Choroid plexus epithelial cell (primary cell): ENCODE results near the gene TNFAIP1.

Experiments used
- DNase-seq: peaks from one replicate; pipeline ENCODE4 v3.0.0-alpha.2; 2010; ENCODE audit warnings: low read depth
- H3K4me3 ChIP-seq: 2 replicates; pipeline ENCODE4 v1.5.1; 2011; ENCODE audit warnings: low read depth, mild to moderate bottlenecking, control low read depth, low read length, moderate library complexity
- CTCF ChIP-seq: conservative IDR thresholded peaks from 2 replicates; pipeline ENCODE4 v1.5.1; 2011; ENCODE audit warnings: low read depth, mild to moderate bottlenecking, control low read depth, inconsistent platforms, low read length, moderate library complexity

Gene TNFAIP1

GRCh38 chr17:28363186-28363585, 27.6 kb downstream of the TNFAIP1 start:
- no peak for TF ChIP-seq CTCF
- H3K4me3 ChIP-seq, result no peak overlapping the region
- DNase-seq, result no peak

- TF ChIP-seq CTCF, result no peak
- H3K4me3 ChIP-seq, result no peak overlapping the region
- DNase-seq, result no peak
These were observed 28.5 kb downstream of the TNFAIP1 start for GRCh38 chr17:28363776-28364650.

GRCh38 chr17:28364665-28365363, 29.3 kb downstream of the TNFAIP1 start, which contains the start of gene SEBOX:
Gene SEBOX (minus strand): TSS chr17:28365199. CDS start chr17:28365151, 48 bp downstream.
- no peak for DNase-seq
- H3K4me3 ChIP-seq, result no peak within 1 kb of the TSS
- TF ChIP-seq CTCF, result no peak

- no peak overlapping the region for H3K4me3 ChIP-seq
- DNase-seq, result no peak
- no peak for TF ChIP-seq CTCF
These were observed 29.9 kb downstream of the TNFAIP1 start for GRCh38 chr17:28365487-28365886.

GRCh38 chr17:28366605-28367004, 31.0 kb downstream of the TNFAIP1 start:
- TF ChIP-seq CTCF, result peak; percentile 32
- no peak for DNase-seq
- H3K4me3 ChIP-seq, result no peak overlapping the region

- no peak for DNase-seq
- TF ChIP-seq CTCF, result no peak
- H3K4me3 ChIP-seq, result no peak overlapping the region
These were observed 32.2 kb downstream of the TNFAIP1 start for GRCh38 chr17:28367641-28368305.
